Stimulated activated CD4-positive, alpha-beta T cell treated with anti-CD3 and anti-CD28 coated beads, Interleukin-15, amount 100 ng/mL, for 24 hours (primary cell): Measurements from ENCODE around the gene PP2D1.
A peak's percentile ranks its signal among the peaks of the same experiment; 100 is the strongest.
"Not testable (repeated sequence)": the region's sequence is repeated elsewhere in the genome, so short reads cannot be mapped to it uniquely, and the experiment has no call there.

ENCODE experiments used
- DNase-seq: peaks from one replicate; pipeline ENCODE4 v3.0.0-alpha.2; 2020

The PP2D1 gene

DNA sequence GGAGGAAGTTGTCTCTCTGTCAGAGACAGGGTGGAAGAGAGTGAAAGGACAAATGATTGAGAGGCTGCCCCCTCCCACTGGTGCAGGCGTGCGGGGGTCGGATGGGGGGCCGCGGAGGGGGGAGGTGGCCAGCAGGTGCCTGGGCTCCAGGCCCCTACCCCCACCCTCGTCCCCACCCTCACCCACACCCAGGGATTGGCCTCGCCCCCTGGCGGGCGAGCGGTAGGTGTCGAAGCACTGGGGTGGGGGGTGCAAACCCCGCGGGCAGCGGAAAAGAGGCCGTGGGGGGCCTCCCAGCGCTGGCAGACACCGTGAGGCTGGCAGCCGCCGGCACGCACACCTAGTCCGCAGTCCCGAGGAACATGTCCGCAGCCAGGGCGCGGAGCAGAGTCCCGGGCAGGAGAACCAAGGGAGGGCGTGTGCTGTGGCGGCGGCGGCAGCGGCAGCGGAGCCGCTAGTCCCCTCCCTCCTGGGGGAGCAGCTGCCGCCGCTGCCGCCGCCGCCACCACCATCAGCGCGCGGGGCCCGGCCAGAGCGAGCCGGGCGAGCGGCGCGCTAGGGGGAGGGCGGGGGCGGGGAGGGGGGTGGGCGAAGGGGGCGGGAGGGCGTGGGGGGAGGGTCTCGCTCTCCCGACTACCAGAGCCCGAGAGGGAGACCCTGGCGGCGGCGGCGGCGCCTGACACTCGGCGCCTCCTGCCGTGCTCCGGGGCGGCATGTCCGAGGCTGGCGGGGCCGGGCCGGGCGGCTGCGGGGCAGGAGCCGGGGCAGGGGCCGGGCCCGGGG lies 27.9 kb upstream of the PP2D1 start, which contains the start of gene KAT2B:
TSS of gene KAT2B (plus strand) at position 682 of the 783 bp plus-strand sequence. CDS start at position 714, 32 bp downstream.
- DNase-seq = peak; percentile 88

DNA sequence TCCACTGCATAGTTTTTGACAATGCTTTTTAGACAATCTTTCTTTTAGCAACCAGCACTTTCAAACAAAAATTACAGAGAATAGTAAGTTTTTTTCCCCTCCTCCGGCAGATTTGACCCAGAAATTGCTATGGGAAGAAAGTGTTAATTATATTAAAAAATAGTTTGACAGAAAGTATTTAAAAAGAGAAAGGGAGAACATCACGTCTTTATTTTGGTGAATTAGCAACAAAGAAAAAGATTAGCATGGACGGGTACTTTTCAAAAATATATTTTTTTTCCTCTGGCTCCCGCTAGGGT lies 27.4 kb upstream of the PP2D1 start:
- no peak for DNase-seq

DNA sequence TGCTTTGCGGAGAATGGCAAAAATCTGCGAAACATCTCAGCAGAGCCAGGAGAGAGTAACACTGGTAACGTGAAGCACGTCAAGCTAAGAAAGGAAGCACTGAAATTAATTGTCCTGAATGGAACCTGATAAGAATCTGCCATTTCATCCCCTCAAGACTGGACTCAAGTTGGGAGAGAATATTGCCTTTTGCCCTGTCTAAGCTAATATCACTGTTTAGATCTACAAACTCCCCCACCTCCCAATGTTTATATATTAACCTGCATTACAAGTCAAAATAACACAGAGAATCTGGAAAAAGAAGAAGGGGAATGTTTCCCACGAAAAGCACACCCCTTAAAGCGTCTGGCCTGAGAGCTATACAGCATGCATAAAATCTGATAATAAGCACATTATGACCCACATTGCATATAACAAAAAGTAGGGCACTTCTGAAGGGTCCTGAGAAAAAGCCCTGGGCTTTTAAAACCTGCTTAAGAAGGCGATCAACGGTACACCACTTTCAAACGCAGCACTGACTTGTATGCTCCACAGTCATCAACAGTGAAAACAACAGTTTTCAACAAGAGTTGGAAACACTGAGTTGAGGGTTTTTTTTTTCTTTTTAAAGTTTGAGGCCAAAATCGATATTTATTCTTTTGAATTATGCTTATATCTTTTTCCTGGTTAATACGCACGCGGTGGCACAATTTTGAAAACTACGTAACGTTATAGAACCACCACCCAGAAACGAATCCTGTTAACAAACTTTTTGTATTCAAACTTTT lies 26.8 kb upstream of the PP2D1 start:
- DNase-seq = no peak

- no peak for DNase-seq
Measured at GRCh38 chr3:20037255-20037996, 25.4 kb upstream of the PP2D1 start.

DNA sequence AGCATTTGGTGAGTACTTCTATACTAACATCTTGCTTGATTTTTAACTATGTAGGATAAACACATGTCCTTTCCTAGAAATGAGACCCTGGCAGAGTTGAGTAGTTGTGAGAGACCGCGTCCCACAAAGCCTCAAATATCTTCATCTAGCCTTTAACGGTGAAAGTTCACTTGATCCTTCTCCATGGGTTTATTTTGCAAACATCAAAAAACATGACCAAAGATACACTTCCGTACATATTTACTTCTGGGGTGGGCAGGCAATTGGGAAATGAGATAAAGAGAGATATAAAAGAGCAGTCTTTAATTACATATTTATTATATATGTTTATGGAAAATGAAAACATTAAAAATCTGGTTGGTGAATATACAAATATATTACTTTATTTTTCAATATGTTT lies 23.0 kb upstream of the PP2D1 start:
- no peak for DNase-seq

- not testable (repeated sequence) for DNase-seq
Measured at GRCh38 chr3:20031939-20032338, 19.9 kb upstream of the PP2D1 start.

DNA sequence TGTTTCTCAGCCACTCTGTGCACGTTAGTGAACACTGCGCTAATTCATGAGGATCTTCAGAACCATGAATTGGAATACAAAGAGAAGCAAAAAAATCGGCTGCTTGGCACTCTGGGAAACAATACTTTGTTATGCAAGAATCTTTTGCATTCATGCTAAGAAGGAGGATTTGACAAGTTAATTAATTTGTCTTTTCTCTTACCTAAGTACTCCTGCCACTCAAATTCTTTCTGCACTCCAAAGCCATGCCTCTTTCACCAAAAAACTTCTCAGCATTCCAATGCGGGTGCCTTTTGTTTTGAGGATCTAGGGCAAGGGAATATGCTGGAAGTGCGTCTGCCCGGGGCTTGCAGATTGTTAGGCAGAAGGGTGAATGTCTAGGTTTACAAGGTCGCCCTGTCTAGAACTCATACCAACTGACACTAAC lies 16.9 kb upstream of the PP2D1 start:
- no peak for DNase-seq

- no peak for DNase-seq
Measured at GRCh38 chr3:20027136-20027535, 15.1 kb upstream of the PP2D1 start.

GRCh38 chr3:20023623-20024405 lies 11.8 kb upstream of the PP2D1 start:
- no peak for DNase-seq

DNA sequence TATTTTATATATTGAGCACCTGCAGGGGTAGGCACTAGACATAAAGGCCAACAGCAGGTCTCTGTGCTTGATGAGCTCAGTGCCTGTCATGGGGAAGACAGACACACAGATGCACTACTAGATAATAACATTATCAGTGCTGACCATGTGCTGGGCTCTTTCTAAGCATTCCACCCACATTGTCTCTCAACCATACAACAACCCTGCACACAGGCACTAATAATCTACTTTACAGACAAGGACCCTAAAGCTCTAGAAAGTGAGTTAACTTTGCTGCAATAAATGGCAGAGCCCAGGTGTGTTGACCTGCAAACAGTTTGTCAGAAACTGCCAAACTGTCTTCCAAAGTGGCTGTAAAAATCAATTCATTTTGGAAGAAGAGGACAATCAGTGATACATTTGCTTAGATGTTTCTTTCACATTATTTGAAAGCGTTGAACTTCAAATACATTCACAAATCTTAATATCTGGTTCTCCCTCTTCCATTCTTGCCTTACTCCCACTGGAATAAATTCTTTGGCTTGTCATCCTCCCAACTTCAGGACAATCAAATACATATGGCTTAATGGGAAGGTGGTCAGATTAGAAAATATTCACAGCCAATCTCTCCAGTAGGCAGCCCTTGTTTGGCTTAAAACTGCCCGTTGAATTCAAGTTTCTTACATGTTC lies 11.0 kb upstream of the PP2D1 start:
- no peak for DNase-seq

GRCh38 chr3:20016076-20016475 lies 4.0 kb upstream of the PP2D1 start:
- not testable (repeated sequence) for DNase-seq

DNA sequence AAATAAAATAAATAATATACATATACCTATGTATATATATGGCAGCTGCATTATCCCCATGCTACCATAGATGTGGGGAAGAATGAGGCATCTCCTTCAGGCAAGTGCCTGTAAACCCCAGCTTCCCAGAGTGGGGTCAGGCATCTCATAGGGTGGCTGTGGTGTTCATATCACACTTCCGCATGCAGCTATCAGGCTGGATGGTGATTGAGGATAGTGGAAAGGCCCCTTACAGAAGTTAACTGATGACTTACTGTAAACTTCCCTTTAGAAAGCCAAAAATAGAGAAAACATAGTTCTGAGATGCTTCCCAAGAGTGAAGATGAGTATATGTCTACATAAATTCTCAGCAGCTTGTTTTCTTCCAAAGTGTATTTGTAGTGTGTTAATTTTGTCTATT lies 3.5 kb upstream of the PP2D1 start:
- DNase-seq = no peak

GRCh38 chr3:20013396-20013795 lies 1.3 kb upstream of the PP2D1 start:
- no peak for DNase-seq

DNA sequence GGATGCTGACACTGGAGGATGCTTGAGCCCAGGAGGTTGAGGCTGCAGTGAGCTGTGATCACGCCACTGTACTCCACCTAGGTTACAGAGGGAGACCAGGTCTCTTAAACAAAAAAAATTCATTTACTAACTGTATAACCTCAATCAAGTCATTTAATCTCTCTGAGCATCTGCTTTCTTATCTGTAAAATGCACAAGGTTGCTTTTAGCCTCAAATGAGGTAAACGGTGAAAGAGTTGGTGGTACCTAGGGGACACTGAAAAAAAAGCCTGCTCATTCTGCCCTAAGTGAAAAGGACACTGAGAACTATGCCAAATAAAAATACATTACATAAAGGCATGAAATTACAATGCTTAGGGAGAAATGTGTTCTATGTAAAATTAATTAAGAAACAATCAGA lies 3.4 kb downstream of the PP2D1 start:
- DNase-seq = no peak

DNA sequence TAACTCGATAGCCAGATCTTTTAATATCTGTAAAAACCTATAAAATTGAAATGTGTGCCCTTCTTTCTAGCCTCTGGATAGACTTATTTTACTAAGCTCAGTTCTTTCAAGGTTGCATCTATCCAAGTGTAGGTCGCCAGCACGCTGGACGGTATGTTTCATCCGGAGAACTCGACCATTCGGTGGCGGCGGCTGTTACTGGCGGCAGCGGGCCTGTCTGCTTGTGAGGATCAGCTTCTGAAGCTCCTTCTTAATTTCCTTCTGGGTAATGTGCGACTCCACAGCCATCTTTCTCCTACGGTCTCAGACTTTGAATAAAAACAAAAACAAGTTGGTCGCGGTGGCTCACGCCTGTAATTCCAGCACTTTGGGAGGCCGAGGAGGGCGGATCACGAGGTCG lies 4.1 kb downstream of the PP2D1 start:
- DNase-seq = no peak

DNA sequence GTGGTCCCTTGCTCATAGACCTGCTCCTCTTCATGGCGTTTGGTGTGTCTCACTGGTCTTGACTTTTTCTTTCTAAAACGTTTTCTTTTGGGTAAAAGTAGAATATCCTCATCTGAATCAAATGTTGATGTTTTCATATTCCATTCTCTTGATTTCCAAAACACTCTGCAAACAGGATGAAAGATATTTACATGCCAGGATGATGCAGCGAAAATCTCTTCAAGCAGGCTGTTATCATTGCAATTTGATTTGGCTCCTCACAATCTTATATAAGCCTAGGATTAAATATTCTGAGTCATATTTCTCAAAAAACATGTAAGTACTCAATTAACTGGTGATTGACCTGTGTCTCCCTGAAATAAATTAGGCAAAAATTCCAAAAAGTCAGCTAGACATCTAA lies 10.1 kb downstream of the PP2D1 start:
- DNase-seq = no peak

GRCh38 chr3:19997502-19997901 lies 14.6 kb downstream of the PP2D1 start:
- no peak for DNase-seq

DNA sequence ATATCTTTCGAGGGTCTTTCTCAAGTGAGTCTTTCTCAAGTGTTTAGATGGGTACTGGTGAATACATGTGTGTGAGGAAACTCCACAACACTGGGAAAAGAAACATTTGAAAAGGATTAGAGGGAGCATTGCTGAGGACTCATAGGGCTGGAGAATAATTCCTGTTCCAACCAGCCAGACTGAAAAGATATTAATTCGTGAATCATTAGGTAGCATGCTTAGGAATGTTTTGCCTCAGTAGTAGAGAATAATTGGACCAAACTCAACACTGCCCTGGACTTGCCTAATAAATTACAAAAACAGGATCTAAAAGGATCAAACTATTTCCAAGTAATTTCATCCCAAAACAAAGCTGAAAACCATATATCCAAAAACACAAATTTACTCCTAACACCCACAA lies 17.3 kb downstream of the PP2D1 start:
- DNase-seq = no peak

DNA sequence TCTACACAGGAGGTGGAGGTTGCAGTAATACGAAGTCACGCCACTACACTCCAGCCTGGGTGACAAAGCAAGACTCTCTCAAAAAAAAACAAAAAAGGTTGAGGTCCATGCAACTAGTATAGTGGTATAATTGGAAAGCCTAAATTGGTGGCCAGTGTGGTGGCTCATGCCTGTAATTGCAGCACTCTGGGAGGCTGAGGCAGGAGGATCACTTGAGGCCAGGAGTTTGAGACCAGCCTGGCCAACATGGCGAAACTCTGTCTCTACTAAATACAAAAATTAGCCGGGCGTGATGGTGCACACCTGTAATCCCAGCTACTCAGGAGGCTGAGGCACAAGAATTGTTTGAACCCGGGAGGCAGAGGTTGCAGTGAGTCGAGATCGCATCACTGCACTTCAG lies 23.2 kb downstream of the PP2D1 start:
- not testable (repeated sequence) for DNase-seq

GRCh38 chr3:19972054-19972453 lies 40.0 kb downstream of the PP2D1 start:
- no peak for DNase-seq

GRCh38 chr3:19970327-19970726 lies 41.7 kb downstream of the PP2D1 start:
- DNase-seq = no peak

DNA sequence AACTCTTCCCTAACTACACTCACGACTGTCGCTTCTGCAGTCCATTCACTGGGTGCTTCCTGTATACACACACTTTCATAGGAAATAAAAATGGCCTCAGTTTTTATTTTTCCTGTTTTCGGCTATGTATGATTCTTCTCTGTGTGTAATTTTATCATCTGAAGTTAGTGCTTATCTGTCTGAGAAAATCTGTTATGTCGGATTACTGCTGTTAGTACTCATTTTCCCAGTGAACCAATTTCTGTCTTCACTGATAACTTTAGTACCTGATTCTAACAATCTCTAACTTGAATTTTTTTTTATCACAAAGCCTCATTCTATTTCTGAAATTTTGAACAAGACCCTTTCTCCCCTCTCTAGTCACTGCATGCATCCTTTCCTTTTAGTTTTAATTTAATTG lies 44.3 kb downstream of the PP2D1 start:
- DNase-seq = no peak
